Activated naive CD4-positive, alpha-beta T cell treated with anti-CD3 and anti-CD28 coated beads, Interleukin-2, amount 10 ng/mL, durations not matched to agents 7 days and 5 days (primary cell): ENCODE measurements around the gene HMGN4.

Experiments
- CTCF ChIA-PET: fragments of 350-600 bp; sonication (Branson Sonifier 250); formaldehyde crosslinking; loops from one replicate; lab custom pipeline; 2021; ENCODE audit warnings: antibody characterized with exemption; lab: Charles Lee
- DNase-seq: peaks from one replicate; pipeline ENCODE4 v3.0.0-alpha.2; 2020
- H3K27ac Mint-ChIP-seq: one replicate; pipeline ENCODE4 v1.8.0; 2021; ENCODE audit warnings: mild to moderate bottlenecking, moderate library complexity, mixed read lengths
- H3K27me3 Mint-ChIP-seq: one replicate; pipeline ENCODE4 v1.8.0; 2021; ENCODE audit warnings: mild to moderate bottlenecking, mixed read lengths
- H3K36me3 Mint-ChIP-seq: one replicate; pipeline ENCODE4 v1.8.0; 2021; ENCODE audit warnings: mixed read lengths
- H3K4me1 Mint-ChIP-seq: one replicate; pipeline ENCODE4 v1.8.0; 2021; ENCODE audit warnings: mixed read lengths
- H3K4me3 Mint-ChIP-seq: one replicate; pipeline ENCODE4 v1.8.0; 2021; ENCODE audit warnings: mild to moderate bottlenecking, moderate library complexity, mixed read lengths
- H3K9me3 Mint-ChIP-seq: one replicate; pipeline ENCODE4 v1.8.0; 2021; ENCODE audit warnings: mixed read lengths

The HMGN4 gene

DNA sequence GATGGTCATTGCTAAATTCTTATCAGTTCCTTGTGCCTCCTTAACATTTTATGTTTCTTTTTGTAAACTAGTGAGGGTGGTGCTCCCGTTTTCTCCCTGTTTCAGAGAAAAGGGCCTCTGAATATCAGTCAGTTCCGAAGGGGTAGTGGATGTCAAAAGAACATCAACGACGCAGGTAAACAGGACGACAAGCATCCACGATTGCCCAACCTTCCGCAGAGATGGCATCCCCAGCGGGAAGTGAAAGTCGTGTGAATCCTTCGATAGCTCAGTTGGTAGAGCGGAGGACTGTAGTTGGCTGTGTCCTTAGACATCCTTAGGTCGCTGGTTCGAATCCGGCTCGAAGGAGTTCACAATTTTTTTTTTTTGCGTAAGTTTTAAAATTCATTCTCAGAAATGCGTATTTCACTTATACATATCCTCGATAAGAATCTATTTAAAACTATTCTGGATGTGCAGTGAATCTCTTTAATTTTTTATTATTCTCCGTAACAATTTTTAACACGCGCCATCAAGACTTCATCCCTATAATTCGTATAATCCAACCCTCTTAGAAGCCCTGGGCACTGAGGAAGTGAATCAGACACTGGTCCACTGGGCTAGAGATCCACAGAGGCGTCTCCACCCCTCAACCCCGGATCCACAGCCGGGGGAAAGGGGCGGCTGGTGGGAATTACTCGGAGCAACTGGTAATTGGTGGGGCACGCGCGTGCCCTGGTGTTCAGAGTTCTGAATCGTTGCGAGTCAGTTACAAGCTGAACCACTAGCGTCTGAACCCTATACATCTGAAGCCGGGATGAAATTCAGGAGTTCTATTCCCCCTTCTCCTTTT, 30.7 kb downstream of the HMGN4 start:
- H3K9me3 Mint-ChIP-seq = no peaks in the 10 kb centered on the region
- peaks cover 26% of the 10 kb centered on the region for H3K27me3 Mint-ChIP-seq
- peaks cover 4% of the 10 kb centered on the region for H3K36me3 Mint-ChIP-seq
- H3K27ac Mint-ChIP-seq = peak overlapping the region; percentile 93
- CTCF ChIA-PET = interaction anchor here (0.6 to 10.1 kb wide), 19 partner anchors 9 to 247 kb away, joined by 3 to 115 read pairs (median 4); no protein-coding TSS in a partner anchor
- H3K4me1 Mint-ChIP-seq = peaks cover 38% of the 10 kb centered on the region
- peak; percentile 98 for DNase-seq
- H3K4me3 Mint-ChIP-seq = peak overlapping the region; percentile 88

DNA sequence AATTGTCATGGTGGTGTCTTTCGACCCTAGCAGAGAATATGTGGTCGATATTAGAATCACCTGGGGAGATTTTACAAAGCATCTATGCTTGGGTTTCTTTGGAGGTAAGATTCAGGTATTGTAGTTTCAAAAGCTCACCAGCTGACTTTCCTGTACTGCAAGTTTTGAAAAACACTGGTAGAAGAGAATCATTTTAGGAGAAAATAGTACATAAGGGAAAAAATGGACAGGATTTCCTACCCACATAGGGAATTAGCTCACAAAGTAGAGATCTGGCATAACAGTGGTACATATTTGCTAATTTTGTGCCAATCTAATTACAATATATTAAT, 31.2 kb downstream of the HMGN4 start:
- peaks cover 26% of the 10 kb centered on the region for H3K27me3 Mint-ChIP-seq
- H3K9me3 Mint-ChIP-seq = no peaks in the 10 kb centered on the region
- H3K36me3 Mint-ChIP-seq = peaks cover 4% of the 10 kb centered on the region
- no peak for DNase-seq
- CTCF ChIA-PET = interaction anchor here (0.6 to 10.1 kb wide), 18 partner anchors 10 to 247 kb away, joined by 3 to 115 read pairs (median 5); no protein-coding TSS in a partner anchor
- peaks cover 38% of the 10 kb centered on the region for H3K4me1 Mint-ChIP-seq
- peak overlapping the region; percentile 88 for H3K4me3 Mint-ChIP-seq
- H3K27ac Mint-ChIP-seq = peak overlapping the region; percentile 93

DNA sequence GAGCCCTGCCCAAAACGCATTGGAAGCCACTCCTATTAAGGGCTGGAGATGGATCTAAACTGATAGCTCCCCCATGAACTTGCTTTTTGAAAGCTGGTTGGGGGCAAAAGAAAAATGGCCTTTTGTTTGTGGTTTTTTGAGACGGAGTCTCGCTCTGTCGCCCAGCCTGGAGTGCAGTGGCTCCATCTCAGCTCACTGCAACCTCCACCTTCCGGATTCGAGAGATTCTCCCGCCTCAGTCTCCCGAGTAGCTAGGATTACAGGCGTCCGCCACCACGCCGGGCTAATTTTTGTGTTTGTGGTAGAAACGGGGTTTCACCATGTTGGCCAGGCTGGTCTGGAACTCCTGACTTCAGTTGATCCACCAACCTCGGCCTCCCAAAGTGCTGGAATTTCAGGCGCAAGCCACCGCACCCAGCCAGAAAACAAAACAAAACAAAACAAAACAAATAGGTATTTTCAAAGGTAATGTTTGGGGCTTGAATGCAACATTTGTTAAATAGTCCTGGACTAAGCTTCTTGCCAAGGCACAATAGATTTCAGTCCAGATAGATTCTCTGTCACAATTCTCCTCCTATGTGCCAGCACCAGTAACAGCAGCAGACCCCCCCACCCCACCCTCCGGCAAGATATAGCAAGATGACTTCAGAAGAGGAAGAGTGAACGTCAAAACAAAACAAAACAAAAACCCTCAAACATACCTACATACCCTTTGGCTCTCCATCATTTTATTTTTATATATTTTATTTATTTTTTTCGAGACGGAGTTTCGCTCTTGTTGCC, 32.1 kb downstream of the HMGN4 start:
- no peak overlapping the region for H3K4me3 Mint-ChIP-seq

DNA sequence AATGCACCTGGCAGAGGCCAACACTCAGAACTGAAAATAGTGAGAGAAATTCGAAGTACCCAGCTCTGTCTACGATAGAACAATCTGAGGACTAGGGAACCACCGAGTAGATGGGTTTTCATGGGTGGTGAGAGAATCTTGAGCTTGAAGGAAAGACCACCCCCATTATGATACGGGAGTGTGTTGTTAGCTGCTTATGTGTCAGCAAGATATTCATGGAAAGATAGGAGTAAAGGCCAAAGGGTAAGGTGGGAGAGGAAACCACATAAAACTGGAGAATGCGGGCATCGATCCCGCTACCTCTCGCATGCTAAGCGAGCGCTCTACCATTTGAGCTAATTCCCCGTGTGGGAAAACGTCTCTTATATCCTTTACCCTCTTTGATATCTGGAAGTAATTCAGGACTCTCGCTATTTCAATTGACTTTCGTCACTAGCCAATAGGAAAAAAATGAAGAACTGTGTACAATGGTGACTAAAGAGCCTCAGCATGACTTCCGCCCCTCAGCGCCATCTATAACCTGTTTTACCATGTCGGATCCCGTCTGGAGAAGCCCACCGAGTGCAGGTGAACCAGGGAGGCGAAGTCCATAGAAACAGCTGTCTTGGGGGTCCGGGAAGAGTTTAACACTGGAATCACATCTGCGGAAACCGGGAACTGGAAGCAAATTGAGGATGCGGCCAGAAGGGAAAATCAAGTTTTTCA, 33.6 kb downstream of the HMGN4 start:
- DNase-seq = peak; percentile 45
- Mint-ChIP-seq H3K4me1 (peaks cover 44% of the 10 kb centered on the region), H3K36me3 (peaks cover 4% of the 10 kb centered on the region), H3K9me3 (no peaks in the 10 kb centered on the region), H3K27ac (peak overlapping the region; percentile 77), H3K4me3 (peak overlapping the region; percentile 76), H3K27me3 (peaks cover 34% of the 10 kb centered on the region)
- CTCF ChIA-PET = interaction anchor here (0.6 to 10.1 kb wide), 9 partner anchors 9 to 1313 kb away, joined by 3 to 115 read pairs (median 3); no protein-coding TSS in a partner anchor

More for the DNA sequence above, 32.1 kb downstream of the HMGN4 start:
- Mint-ChIP-seq H3K27me3 (peaks cover 26% of the 10 kb centered on the region), H3K9me3 (no peaks in the 10 kb centered on the region), H3K4me1 (peaks cover 38% of the 10 kb centered on the region), H3K36me3 (peaks cover 4% of the 10 kb centered on the region), H3K27ac (no peak overlapping the region)
- CTCF ChIA-PET = interaction anchor here (0.6 to 10.1 kb wide), 11 partner anchors 14 to 237 kb away, joined by 3 to 115 read pairs (median 6); no protein-coding TSS in a partner anchor
- DNase-seq = no peak

DNA sequence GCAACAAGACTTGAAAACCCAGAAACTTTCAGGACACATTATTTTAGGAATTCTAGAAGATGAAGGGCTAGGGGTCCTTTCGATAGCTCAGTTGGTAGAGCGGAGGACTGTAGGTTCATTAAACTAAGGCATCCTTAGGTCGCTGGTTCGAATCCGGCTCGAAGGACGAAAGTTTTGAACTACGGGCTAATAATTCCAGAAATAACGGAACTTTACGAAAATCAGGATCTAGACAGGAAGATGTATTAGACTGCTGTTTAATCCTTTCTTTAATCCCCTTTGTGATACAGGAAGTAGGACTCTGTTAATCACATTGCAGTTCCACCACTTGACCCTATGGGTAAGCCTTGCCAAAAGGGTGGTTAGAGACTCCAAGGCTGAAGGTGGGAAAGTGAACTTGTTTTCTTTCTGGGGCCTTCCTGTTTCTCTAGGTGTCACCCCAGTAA, 37.4 kb downstream of the HMGN4 start:
- DNase-seq = no peak
- no peaks in the 10 kb centered on the region for H3K36me3 Mint-ChIP-seq
- H3K9me3 Mint-ChIP-seq = peaks cover 11% of the 10 kb centered on the region
- H3K4me3 Mint-ChIP-seq = no peak overlapping the region
- CTCF ChIA-PET = interaction anchor here (1.9 to 10.1 kb wide), 2 partner anchors 17 to 234 kb away, joined by 11 to 115 read pairs; no protein-coding TSS in a partner anchor
- H3K27me3 Mint-ChIP-seq = peaks cover 41% of the 10 kb centered on the region
- peaks cover 37% of the 10 kb centered on the region for H3K4me1 Mint-ChIP-seq
- H3K27ac Mint-ChIP-seq = no peak overlapping the region

DNA sequence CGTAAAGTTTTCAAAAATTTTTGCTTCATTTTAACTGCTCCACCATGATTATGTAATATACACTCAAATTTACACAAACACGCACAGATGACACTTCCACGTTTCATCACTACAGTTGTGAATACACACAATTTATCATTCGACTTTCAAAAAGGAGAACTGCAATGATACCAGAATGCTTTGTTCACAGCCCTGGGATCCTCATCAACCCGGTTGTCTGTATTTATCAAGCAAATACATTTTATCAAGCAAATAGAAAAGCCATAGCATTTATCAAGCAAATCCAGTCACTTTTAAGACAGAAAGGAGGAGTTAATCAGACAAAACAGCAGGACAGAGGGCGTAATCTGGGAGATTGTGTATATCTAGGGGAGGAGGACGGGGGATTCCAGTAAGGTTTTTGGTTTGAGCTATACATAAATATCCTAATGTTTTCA, 38.3 kb downstream of the HMGN4 start:
- Mint-ChIP-seq H3K27me3 (peaks cover 49% of the 10 kb centered on the region), H3K27ac (peak overlapping the region; percentile 0), H3K4me1 (peaks cover 36% of the 10 kb centered on the region), H3K4me3 (no peak overlapping the region), H3K9me3 (peaks cover 11% of the 10 kb centered on the region), H3K36me3 (no peaks in the 10 kb centered on the region)
- no peak for DNase-seq
- CTCF ChIA-PET = interaction anchor here (1.3 to 10.1 kb wide), 4 partner anchors 17 to 247 kb away, joined by 3 to 115 read pairs (median 7); no protein-coding TSS in a partner anchor

DNA sequence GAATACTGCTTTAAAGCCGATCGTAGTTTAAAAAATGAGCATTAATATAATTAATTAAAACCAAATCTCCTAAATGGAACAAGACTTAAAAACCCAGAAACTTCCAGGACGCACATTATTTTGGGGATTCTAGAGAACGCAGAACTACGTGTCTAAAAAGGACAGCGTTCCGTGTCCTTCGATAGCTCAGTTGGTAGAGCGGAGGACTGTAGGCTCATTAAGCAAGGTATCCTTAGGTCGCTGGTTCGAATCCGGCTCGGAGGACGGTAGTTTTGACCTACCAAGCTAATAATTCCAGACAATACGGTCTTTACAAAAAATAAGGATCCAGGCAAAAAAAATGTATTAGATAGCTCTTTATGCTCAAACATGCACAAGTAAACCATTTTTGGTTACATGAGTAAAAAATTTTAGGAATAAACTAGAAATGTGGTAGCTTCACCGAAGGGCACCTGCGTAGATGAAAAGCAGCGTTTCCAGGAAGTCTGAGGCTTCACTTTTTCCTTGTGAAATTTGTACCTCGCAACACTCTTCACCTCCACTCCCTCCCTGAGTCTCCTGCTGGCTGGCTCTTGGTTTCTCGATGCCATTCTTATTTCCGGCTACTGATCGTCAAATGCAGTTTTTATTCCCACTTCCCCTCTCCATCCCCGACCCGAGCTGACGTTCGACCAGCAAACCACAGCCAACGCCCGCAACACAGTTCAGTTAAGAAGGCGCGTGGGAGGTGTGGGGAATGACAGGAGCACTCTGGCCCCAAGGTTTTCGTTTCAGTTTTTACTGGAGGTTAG, 39.0 kb downstream of the HMGN4 start:
- Mint-ChIP-seq H3K27me3 (peaks cover 49% of the 10 kb centered on the region), H3K4me1 (peaks cover 29% of the 10 kb centered on the region), H3K36me3 (no peaks in the 10 kb centered on the region), H3K4me3 (peak overlapping the region; percentile 74), H3K9me3 (peaks cover 11% of the 10 kb centered on the region), H3K27ac (peak overlapping the region; percentile 0)
- CTCF ChIA-PET = interaction anchor here (1.3 to 10.1 kb wide), 3 partner anchors 16 to 247 kb away, joined by 3 to 115 read pairs (median 3); no protein-coding TSS in a partner anchor
- peak; percentile 53 for DNase-seq

DNA sequence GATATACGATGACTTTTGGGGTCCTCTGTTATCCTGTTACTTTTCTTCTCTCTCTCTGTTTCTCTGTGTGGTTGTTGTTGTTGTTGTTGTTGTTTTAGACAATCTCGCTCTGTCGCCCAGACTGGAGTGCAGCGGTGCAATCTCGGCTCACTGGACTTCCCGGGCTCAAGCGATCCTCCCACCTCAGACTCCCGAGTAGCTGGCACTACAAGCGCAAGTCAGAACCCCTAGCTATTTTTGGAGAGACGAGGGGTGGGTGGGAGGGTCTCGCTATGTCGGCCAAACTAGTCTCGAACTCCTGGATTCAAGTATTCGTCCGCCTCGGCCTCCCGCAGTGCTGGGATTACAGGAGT, 39.5 kb downstream of the HMGN4 start:
- CTCF ChIA-PET = interaction anchor here (0.6 to 10.1 kb wide), 4 partner anchors 15 to 311 kb away, joined by 3 to 115 read pairs (median 3); no protein-coding TSS in a partner anchor
- Mint-ChIP-seq H3K4me1 (peaks cover 23% of the 10 kb centered on the region), H3K27ac (no peak overlapping the region), H3K36me3 (no peaks in the 10 kb centered on the region), H3K9me3 (peaks cover 11% of the 10 kb centered on the region), H3K4me3 (peak overlapping the region; percentile 74), H3K27me3 (peaks cover 48% of the 10 kb centered on the region)
- no peak for DNase-seq

DNA sequence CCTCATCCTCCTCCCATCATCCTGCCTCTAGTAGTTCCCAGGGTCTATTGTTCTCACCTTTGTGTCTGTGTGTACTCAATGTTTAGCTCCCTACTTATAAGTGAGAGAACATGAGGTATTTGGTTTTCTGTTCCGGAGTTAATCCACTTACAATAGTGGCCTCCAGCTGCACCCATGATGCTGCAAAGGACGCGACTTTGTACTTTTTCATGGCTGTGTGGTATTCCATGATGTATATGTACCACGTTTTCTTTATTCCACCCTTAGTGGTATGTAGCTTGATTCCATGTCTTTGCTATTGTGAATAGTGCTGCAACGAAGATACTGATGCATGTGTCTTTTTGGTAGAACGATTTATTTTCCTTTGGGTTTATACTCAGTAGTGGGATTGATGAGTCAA, 40.1 kb downstream of the HMGN4 start:
- Mint-ChIP-seq H3K27ac (no peak overlapping the region), H3K27me3 (peaks cover 53% of the 10 kb centered on the region), H3K9me3 (peaks cover 11% of the 10 kb centered on the region), H3K36me3 (no peaks in the 10 kb centered on the region), H3K4me3 (peak overlapping the region; percentile 34), H3K4me1 (peaks cover 18% of the 10 kb centered on the region)
- no peak for DNase-seq
- CTCF ChIA-PET = interaction anchor here (0.6 to 10.1 kb wide), 3 partner anchors 15 to 312 kb away, joined by 3 to 115 read pairs (median 3); no protein-coding TSS in a partner anchor

DNA sequence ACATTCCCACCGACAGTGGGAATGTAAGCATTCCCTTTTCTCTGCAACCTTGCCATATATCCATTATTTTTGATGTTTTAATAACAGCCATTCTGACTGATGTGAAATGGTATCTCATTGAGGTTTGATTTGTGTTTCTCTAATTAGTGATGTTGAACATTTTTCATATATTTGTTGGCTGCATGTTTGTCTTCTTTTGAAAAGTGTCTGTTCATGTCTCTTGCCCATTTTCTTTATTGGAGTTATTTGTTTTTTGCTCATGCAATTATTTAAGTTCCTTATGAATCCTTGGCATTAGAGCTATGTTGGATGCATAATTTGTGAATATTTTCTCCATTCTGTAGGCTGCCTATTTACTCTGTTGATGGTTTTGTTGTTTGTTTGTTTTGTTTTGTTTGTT, 40.6 kb downstream of the HMGN4 start:
- CTCF ChIA-PET = interaction anchor here (0.8 kb wide), 1 partner anchor 17 kb away, joined by 3 read pairs; no protein-coding TSS in a partner anchor
- peaks cover 53% of the 10 kb centered on the region for H3K27me3 Mint-ChIP-seq
- H3K4me3 Mint-ChIP-seq = no peak overlapping the region
- no peak overlapping the region for H3K27ac Mint-ChIP-seq
- no peaks in the 10 kb centered on the region for H3K36me3 Mint-ChIP-seq
- peaks cover 18% of the 10 kb centered on the region for H3K4me1 Mint-ChIP-seq
- no peak for DNase-seq
- peaks cover 11% of the 10 kb centered on the region for H3K9me3 Mint-ChIP-seq

DNA sequence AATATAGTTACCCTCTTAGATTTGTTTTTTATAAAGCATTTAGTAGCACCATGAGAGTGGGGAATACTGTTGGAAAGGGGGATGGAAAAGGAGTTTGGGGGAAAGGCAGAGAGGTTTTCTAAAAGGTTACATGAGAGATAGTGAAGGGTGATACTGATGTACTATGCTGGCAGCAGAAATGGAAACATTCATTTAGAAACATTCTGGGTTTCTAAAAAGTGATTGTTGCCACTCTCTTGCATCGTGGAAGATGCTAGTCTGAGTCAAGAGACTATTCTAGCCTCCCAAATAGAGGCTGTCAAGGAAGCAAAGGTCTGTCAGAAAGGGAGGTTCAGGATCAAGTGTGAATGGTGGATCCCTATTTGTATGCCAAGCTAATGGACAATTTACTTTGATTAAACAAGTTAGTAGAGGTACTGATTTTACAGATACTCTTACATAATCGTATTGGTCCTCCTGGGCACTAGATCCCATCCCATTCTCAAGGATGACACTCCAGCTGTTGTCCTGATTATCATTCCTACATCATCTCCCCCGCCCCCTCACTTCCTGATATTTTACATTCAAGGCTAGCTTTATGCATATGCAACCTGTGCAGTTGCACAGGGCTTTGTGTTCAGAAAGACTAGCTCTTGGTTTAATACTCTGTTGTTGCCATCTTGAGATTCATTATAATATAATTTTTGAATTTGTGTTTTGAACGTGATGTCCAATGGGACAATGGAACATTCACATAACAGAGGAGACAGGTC, 43.2 kb downstream of the HMGN4 start:
- Mint-ChIP-seq H3K4me1 (peaks cover 17% of the 10 kb centered on the region), H3K36me3 (no peaks in the 10 kb centered on the region), H3K9me3 (peaks cover 11% of the 10 kb centered on the region), H3K27ac (no peak overlapping the region), H3K27me3 (peaks cover 63% of the 10 kb centered on the region), H3K4me3 (no peak overlapping the region)
- CTCF ChIA-PET = interaction anchor here (1.3 to 1.4 kb wide), 2 partner anchors 10 to 15 kb away, joined by 3 read pairs; no protein-coding TSS in a partner anchor
- DNase-seq = no peak

DNA sequence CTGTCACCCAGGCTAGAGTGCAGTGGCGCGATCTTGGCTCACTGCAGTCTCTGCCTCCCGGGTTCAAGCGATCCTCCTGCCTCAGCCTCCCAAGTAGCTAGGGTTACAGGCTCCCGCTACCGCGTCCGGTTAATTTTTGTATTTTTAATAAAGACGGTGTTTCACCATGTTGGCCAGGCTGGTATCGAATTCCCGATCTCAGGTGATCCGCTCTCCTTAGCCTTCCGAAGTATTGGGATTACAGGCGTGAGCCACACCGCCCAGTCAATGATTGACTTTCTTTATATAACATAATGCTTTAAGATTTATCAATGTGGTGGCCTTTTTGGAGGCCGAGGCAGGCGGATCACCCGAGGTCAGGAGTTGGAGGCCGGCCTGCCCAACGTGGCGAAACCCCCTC, 50.8 kb downstream of the HMGN4 start:
- Mint-ChIP-seq H3K4me1 (peaks cover 3% of the 10 kb centered on the region), H3K27me3 (peaks cover 59% of the 10 kb centered on the region), H3K4me3 (no peak overlapping the region), H3K36me3 (no peaks in the 10 kb centered on the region), H3K9me3 (no peaks in the 10 kb centered on the region), H3K27ac (no peak overlapping the region)
- CTCF ChIA-PET = interaction anchor here (0.7 to 1.2 kb wide), 2 partner anchors 11 to 247 kb away, joined by 3 read pairs; no protein-coding TSS in a partner anchor
- no peak for DNase-seq
